Measurements from ENCODE around the gene FBXO10. TPM values are rescaled to one million over a fixed set of nuclear protein-coding genes. Genes with fewer than 3 reads are reported as not detected.

The FBXO10 gene
- total RNA-seq, 1 donor: 28.6 TPM

DNA sequence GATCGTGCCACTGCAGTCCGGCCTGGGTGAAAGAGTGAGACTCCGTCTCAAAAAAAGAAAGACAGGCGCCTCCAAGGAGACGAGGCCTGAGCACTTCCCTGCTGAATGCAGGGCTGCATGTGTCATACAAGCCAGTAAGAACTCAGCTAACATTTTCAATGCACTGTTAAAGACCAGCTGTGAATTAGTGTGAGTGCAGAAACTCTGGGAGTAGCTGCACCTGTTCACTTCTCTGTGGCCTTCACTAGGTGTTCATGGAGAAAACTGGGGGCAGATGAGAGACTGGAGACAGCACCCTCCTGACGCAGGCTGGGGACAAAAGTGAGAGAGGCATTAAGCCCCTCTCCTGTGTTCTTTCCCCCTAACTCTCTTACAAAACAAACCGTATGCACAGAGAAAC, 41.8 kb downstream of the FBXO10 start:
- DNase-seq (ENCODE audit: insufficient read length, low spot score, missing footprints): no peak

DNA sequence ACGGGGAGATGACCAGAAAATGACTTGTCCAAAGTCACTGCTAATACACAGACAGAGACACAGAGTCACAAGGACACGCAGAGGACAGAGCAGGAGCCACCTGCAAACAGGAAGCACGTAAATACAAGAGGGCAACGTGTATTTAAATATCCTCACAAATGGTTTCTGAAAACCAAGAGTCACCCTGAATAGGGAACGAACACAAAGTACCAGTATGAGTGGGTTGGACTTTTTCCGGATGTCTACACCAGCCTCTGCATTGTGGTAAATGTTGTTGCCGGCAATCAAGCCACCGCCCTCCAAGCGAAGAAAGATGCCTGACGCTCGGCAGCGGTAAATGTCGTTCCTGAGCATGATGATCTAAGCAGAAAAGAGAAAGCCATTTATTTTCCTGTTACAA, 44.5 kb downstream of the FBXO10 start:
- TF ChIP-seq, protein P1, sequence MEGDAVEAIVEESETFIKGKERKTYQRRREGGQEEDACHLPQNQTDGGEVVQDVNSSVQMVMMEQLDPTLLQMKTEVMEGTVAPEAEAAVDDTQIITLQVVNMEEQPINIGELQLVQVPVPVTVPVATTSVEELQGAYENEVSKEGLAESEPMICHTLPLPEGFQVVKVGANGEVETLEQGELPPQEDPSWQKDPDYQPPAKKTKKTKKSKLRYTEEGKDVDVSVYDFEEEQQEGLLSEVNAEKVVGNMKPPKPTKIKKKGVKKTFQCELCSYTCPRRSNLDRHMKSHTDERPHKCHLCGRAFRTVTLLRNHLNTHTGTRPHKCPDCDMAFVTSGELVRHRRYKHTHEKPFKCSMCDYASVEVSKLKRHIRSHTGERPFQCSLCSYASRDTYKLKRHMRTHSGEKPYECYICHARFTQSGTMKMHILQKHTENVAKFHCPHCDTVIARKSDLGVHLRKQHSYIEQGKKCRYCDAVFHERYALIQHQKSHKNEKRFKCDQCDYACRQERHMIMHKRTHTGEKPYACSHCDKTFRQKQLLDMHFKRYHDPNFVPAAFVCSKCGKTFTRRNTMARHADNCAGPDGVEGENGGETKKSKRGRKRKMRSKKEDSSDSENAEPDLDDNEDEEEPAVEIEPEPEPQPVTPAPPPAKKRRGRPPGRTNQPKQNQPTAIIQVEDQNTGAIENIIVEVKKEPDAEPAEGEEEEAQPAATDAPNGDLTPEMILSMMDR (IDR thresholded peaks at IDR 0.05; ENCODE audit: extremely low read depth, low read depth, low read length): no peak

More for the DNA sequence above, 41.8 kb downstream of the FBXO10 start:
- TF ChIP-seq, protein P1 (IDR thresholded peaks at IDR 0.05; ENCODE audit: extremely low read depth, low read depth, low read length): no peak
- H4K20me1 ChIP-seq (ENCODE audit: insufficient read depth, low read length): no peaks in the 10 kb centered on the region
- no peaks in the 10 kb centered on the region for H3K4me1 ChIP-seq (ENCODE audit: insufficient read depth, low read length)
- H3K9me3 ChIP-seq (ENCODE audit: low read depth, low read length): no peaks in the 10 kb centered on the region
- no peak overlapping the region for H3K27ac ChIP-seq (ENCODE audit: low read depth, low read length)
- no peaks in the 10 kb centered on the region for H3K27me3 ChIP-seq (ENCODE audit: insufficient read depth, low read length)
- H3K36me3 ChIP-seq (ENCODE audit: insufficient read depth, low read length): peaks cover 22% of the 10 kb centered on the region
- no peak overlapping the region for H2AFZ ChIP-seq (ENCODE audit: low read length)
- no peaks in the 10 kb centered on the region for H3K79me2 ChIP-seq (ENCODE audit: insufficient read depth, low read length)
- H3K4me2 ChIP-seq (ENCODE audit: insufficient read depth, low read length): no peak overlapping the region
- H3K4me3 ChIP-seq (ENCODE audit: insufficient read depth, low read length): no peak overlapping the region

DNA sequence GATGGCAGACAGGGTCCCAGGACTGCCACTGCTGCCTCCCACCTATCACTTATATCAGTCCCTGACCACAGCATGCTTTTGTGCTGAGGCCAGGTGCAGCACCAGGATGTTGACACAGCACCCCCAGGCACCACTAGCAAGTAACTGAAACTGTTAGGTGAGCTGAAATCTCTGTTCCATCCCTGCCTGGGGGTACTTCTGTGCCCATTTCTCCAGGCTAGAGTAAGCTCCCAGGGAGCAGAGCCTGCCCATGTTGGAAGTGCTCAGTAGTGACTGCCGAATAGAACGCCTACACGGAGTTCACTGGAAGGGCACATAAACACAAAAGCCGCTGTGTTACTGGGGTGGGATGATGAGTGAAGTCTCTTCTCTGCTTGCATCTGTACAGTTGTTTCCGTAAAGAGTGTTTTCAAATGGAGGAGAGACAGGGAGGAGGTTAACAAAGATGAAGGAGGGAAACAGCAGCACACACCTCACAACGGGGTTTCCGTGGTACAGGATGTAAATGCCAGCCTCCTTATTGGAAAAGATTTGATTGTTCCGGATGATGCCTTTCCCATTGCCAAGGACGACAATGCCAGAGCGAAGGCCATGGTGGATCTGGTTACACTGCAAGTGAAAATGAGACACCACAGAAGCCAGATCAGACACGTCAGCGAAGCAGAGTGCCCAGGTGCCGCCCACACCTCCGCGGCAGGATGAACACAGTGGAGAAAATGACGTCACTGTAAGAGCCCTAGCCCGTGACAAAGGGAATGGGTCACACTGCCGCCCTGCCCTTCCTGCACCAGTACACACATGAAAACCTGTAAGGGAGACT, 47.3 kb downstream of the FBXO10 start:
- TF ChIP-seq, protein P1 (IDR thresholded peaks at IDR 0.05; ENCODE audit: extremely low read depth, low read depth, low read length): no peak
- H3K27me3 ChIP-seq (ENCODE audit: insufficient read depth, low read length): no peaks in the 10 kb centered on the region
- peak overlapping the region; percentile 51 for H3K27ac ChIP-seq (ENCODE audit: low read depth, low read length)
- H3K4me2 ChIP-seq (ENCODE audit: insufficient read depth, low read length): peak overlapping the region; percentile 34
- peaks cover 7% of the 10 kb centered on the region for H3K4me1 ChIP-seq (ENCODE audit: insufficient read depth, low read length)
- H3K36me3 ChIP-seq (ENCODE audit: insufficient read depth, low read length): peaks cover 16% of the 10 kb centered on the region
- H3K4me3 ChIP-seq (ENCODE audit: insufficient read depth, low read length): no peak overlapping the region
- H2AFZ ChIP-seq (ENCODE audit: low read length): peak overlapping the region; percentile 26
- H4K20me1 ChIP-seq (ENCODE audit: insufficient read depth, low read length): no peaks in the 10 kb centered on the region
- H3K9me3 ChIP-seq (ENCODE audit: low read depth, low read length): no peaks in the 10 kb centered on the region
- H3K79me2 ChIP-seq (ENCODE audit: insufficient read depth, low read length): no peaks in the 10 kb centered on the region
- peak; percentile 59 for DNase-seq (ENCODE audit: insufficient read length, low spot score, missing footprints)

More for the DNA sequence above, 44.5 kb downstream of the FBXO10 start:
- Histone ChIP-seq H3K36me3 (ENCODE audit: insufficient read depth, low read length) (peaks cover 4% of the 10 kb centered on the region), H3K4me2 (ENCODE audit: insufficient read depth, low read length) (no peak overlapping the region), H3K27ac (ENCODE audit: low read depth, low read length) (no peak overlapping the region), H3K27me3 (ENCODE audit: insufficient read depth, low read length) (no peaks in the 10 kb centered on the region), H2AFZ (ENCODE audit: low read length) (no peak overlapping the region), H3K79me2 (ENCODE audit: insufficient read depth, low read length) (no peaks in the 10 kb centered on the region), H3K9me3 (ENCODE audit: low read depth, low read length) (no peaks in the 10 kb centered on the region), H3K4me3 (ENCODE audit: insufficient read depth, low read length) (no peak overlapping the region), H4K20me1 (ENCODE audit: insufficient read depth, low read length) (no peaks in the 10 kb centered on the region), H3K4me1 (ENCODE audit: insufficient read depth, low read length) (peaks cover 7% of the 10 kb centered on the region)
- DNase-seq (ENCODE audit: insufficient read length, low spot score, missing footprints): peak; percentile 39

DNA sequence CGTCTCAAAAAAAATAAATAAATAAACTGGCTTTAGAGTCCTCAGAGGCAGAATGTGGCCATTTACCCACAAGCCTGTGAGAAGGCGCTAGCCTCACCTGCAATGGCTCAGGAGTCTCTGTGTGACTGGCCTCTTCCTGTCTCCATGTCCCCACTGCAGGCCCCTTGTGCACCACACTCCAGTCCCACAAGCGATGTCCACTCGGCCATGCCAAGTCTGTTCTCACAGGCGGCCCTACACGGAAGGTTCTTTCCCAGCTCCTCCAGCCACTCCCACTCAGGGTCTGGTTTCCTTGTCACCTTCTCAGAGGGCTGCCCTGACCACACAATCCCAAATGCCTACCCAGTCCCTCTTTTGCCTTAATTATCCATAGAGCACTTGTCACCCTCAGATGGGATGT, 52.3 kb downstream of the FBXO10 start:
- H4K20me1 ChIP-seq (ENCODE audit: insufficient read depth, low read length): no peaks in the 10 kb centered on the region
- TF ChIP-seq, protein P1 (IDR thresholded peaks at IDR 0.05; ENCODE audit: extremely low read depth, low read depth, low read length): no peak
- H2AFZ ChIP-seq (ENCODE audit: low read length): no peak overlapping the region
- no peaks in the 10 kb centered on the region for H3K79me2 ChIP-seq (ENCODE audit: insufficient read depth, low read length)
- no peak overlapping the region for H3K27ac ChIP-seq (ENCODE audit: low read depth, low read length)
- peak; percentile 34 for DNase-seq (ENCODE audit: insufficient read length, low spot score, missing footprints)
- no peaks in the 10 kb centered on the region for H3K27me3 ChIP-seq (ENCODE audit: insufficient read depth, low read length)
- H3K36me3 ChIP-seq (ENCODE audit: insufficient read depth, low read length): peaks cover 35% of the 10 kb centered on the region
- H3K4me1 ChIP-seq (ENCODE audit: insufficient read depth, low read length): peaks cover 5% of the 10 kb centered on the region
- H3K4me2 ChIP-seq (ENCODE audit: insufficient read depth, low read length): no peak overlapping the region
- no peaks in the 10 kb centered on the region for H3K9me3 ChIP-seq (ENCODE audit: low read depth, low read length)
- no peak overlapping the region for H3K4me3 ChIP-seq (ENCODE audit: insufficient read depth, low read length)
